Calu3 (cell line): ENCODE measurements around the gene LLGL1. TPM values are rescaled to one million over a fixed set of nuclear protein-coding genes. Genes with fewer than 3 reads are reported as not detected.

Experiments used
- BruUV-seq: library from RNA; stranded (reverse); fragments of 400-500 nt; replicated peaks from 2 replicates; lab custom pipeline; 2021; lab: Mats Ljungman, UMichigan
- CTCF ChIA-PET: fragments of 300-600 bp; sonication (Branson Sonifier 250); formaldehyde crosslinking; loops from one replicate; lab custom pipeline; 2022; ENCODE audit warnings: antibody characterized with exemption; lab: Charles Lee
- DNase-seq: peaks from one replicate; pipeline ENCODE4 v3.0.0; 2022
- H3K27ac Mint-ChIP-seq: one replicate; pipeline ENCODE4 v1.8.0; 2022; ENCODE audit warnings: mixed read lengths; ENCODE audit not compliant: unreplicated experiment
- H3K27me3 Mint-ChIP-seq: one replicate; pipeline ENCODE4 v1.8.0; 2022; ENCODE audit warnings: mixed read lengths; ENCODE audit not compliant: unreplicated experiment
- H3K36me3 Mint-ChIP-seq: one replicate; pipeline ENCODE4 v1.8.0; 2022; ENCODE audit warnings: mild to moderate bottlenecking, moderate library complexity, mixed read lengths; ENCODE audit not compliant: insufficient read depth, unreplicated experiment
- H3K4me1 Mint-ChIP-seq: one replicate; pipeline ENCODE4 v1.8.0; 2022; ENCODE audit warnings: mild to moderate bottlenecking, low read depth, mixed read lengths; ENCODE audit not compliant: unreplicated experiment
- H3K4me3 Mint-ChIP-seq: one replicate; pipeline ENCODE4 v1.8.0; 2022; ENCODE audit warnings: mild to moderate bottlenecking, low read depth, moderate library complexity, mixed read lengths; ENCODE audit not compliant: unreplicated experiment
- H3K9me3 Mint-ChIP-seq: one replicate; pipeline ENCODE4 v1.8.0; 2022; ENCODE audit warnings: low read depth, mixed read lengths; ENCODE audit not compliant: unreplicated experiment
- CTCF ChIP-seq: fragments of 200-600 bp; IDR thresholded peaks from one replicate; pipeline ENCODE4 v1.8.0; 2022; ENCODE audit warnings: antibody characterized with exemption; ENCODE audit not compliant: unreplicated experiment
- intact Hi-C: fragments of 100-400 bp; cut with micrococcal nuclease; formaldehyde crosslinking; loops from one replicate; pipeline ENCODE4 v1.10.0; 2022; ENCODE audit not compliant: unreplicated experiment
- total RNA-seq: library from RNA; stranded (reverse); gene quantifications from 2 replicates; pipeline ENCODE4 v1.2.3, GENCODE V29; 2022

Gene LLGL1
- total RNA-seq, 1 experiment from 2014 or later: 10.0 TPM

GRCh38 chr17:18235743-18236256, 10.4 kb downstream of the LLGL1 start:
- Mint-ChIP-seq H3K4me1 (peaks cover 8% of the 10 kb centered on the region), H3K4me3 (no peak overlapping the region), H3K36me3 (peaks cover 5% of the 10 kb centered on the region), H3K9me3 (no peaks in the 10 kb centered on the region), H3K27me3 (no peaks in the 10 kb centered on the region), H3K27ac (peak overlapping the region; percentile 56)
- no peak for TF ChIP-seq CTCF
- CTCF ChIA-PET: no interaction called here
- intact Hi-C loops: no loop called here
- BruUV-seq: no TSS peak
- DNase-seq: peak; percentile 24

GRCh38 chr17:18236494-18236893, 11.1 kb downstream of the LLGL1 start:
- CTCF ChIA-PET: no interaction called here

GRCh38 chr17:18237461-18237860, 12.0 kb downstream of the LLGL1 start:
- peaks cover 5% of the 10 kb centered on the region for H3K36me3 Mint-ChIP-seq
- no TSS peak for BruUV-seq
- CTCF ChIA-PET: no interaction called here

More at GRCh38 chr17:18236494-18236893, 11.1 kb downstream of the LLGL1 start:
- Mint-ChIP-seq H3K36me3 (peaks cover 5% of the 10 kb centered on the region), H3K4me1 (peaks cover 8% of the 10 kb centered on the region), H3K9me3 (no peaks in the 10 kb centered on the region), H3K27me3 (no peaks in the 10 kb centered on the region), H3K4me3 (no peak overlapping the region), H3K27ac (peak overlapping the region; percentile 56)
- TF ChIP-seq CTCF: no peak
- DNase-seq: no peak
- BruUV-seq: no TSS peak
- intact Hi-C loops: no loop called here

GRCh38 chr17:18238299-18238698, 12.9 kb downstream of the LLGL1 start:
- Mint-ChIP-seq H3K9me3 (no peaks in the 10 kb centered on the region), H3K36me3 (peaks cover 5% of the 10 kb centered on the region), H3K4me3 (no peak overlapping the region), H3K4me1 (peaks cover 8% of the 10 kb centered on the region), H3K27me3 (no peaks in the 10 kb centered on the region), H3K27ac (no peak overlapping the region)
- DNase-seq: no peak
- no peak for TF ChIP-seq CTCF
- CTCF ChIA-PET: no interaction called here
- BruUV-seq: no TSS peak
- intact Hi-C loops: no loop called here

More at GRCh38 chr17:18237461-18237860, 12.0 kb downstream of the LLGL1 start:
- no peak for DNase-seq
- Mint-ChIP-seq H3K4me3 (no peak overlapping the region), H3K27me3 (no peaks in the 10 kb centered on the region), H3K4me1 (peaks cover 8% of the 10 kb centered on the region), H3K9me3 (no peaks in the 10 kb centered on the region), H3K27ac (no peak overlapping the region)
- no peak for TF ChIP-seq CTCF
- intact Hi-C loops: no loop called here
